ENCODE measurements around the gene CD24. TPM values are rescaled to one million over a fixed set of nuclear protein-coding genes. Genes with fewer than 3 reads are reported as not detected.
"Not testable (repeated sequence)": the region's sequence is repeated elsewhere in the genome, so short reads cannot be mapped to it uniquely, and the experiment has no call there.

Gene CD24
- 642 TPM for polyA plus RNA-seq (2013, experiment 1 of 4)
- 622 TPM for polyA plus RNA-seq (2013, experiment 2 of 4)
- polyA plus RNA-seq (2013, experiment 3 of 4), result 602 TPM
- polyA plus RNA-seq (2013, experiment 4 of 4), result 640 TPM

- Histone ChIP-seq H3K27ac (ENCODE audit: insufficient read depth, low read depth, low read length, poor library complexity, severe bottlenecking) (peak within 1 kb of the TSS; percentile 99), H3K27me3 (ENCODE audit: control insufficient read depth, insufficient read depth, low read length, poor library complexity, severe bottlenecking) (no peaks in the 10 kb centered on the region), H3K36me3 (ENCODE audit: control insufficient read depth, insufficient read depth, low read length) (no peaks in the 10 kb centered on the region), H3K4me1 (ENCODE audit: control insufficient read depth, insufficient read depth, low read length) (no peaks in the 10 kb centered on the region), H3K4me3 (ENCODE audit: insufficient read depth, low read depth, low read length) (peak within 1 kb of the TSS; percentile 98), H3K9me3 (ENCODE audit: control insufficient read depth, low read length) (no peaks in the 10 kb centered on the region)
- WGBS, 2 experiments, result 0% methylated on average over 73 of the region's 73 CpGs
Observed at GRCh38 chr6:106974336-106974998, at the start of gene CD24. Gene CD24, minus strand, starts transcription at chr6:106974729. Its CDS starts 83 bp downstream, at chr6:106974646.

GRCh38 chr6:107021446-107022185 is 47.1 kb upstream of the CD24 start:
- H3K27me3 ChIP-seq (ENCODE audit: control insufficient read depth, insufficient read depth, low read length, poor library complexity, severe bottlenecking), result no peaks in the 10 kb centered on the region
- H3K27ac ChIP-seq (ENCODE audit: insufficient read depth, low read depth, low read length, poor library complexity, severe bottlenecking), result no peak overlapping the region
- H3K9me3 ChIP-seq (ENCODE audit: control insufficient read depth, low read length), result no peaks in the 10 kb centered on the region
- no CpG with 5 or more reads among the region's 1 CpG for WGBS, 2 experiments
- H3K4me3 ChIP-seq (ENCODE audit: insufficient read depth, low read depth, low read length), result no peak overlapping the region
- H3K4me1 ChIP-seq (ENCODE audit: control insufficient read depth, insufficient read depth, low read length), result no peaks in the 10 kb centered on the region
- no peaks in the 10 kb centered on the region for H3K36me3 ChIP-seq (ENCODE audit: control insufficient read depth, insufficient read depth, low read length)

- Histone ChIP-seq H3K4me3 (ENCODE audit: insufficient read depth, low read depth, low read length) (no peak overlapping the region), H3K27me3 (ENCODE audit: control insufficient read depth, insufficient read depth, low read length, poor library complexity, severe bottlenecking) (no peaks in the 10 kb centered on the region), H3K9me3 (ENCODE audit: control insufficient read depth, low read length) (no peaks in the 10 kb centered on the region), H3K4me1 (ENCODE audit: control insufficient read depth, insufficient read depth, low read length) (no peaks in the 10 kb centered on the region), H3K36me3 (ENCODE audit: control insufficient read depth, insufficient read depth, low read length) (no peaks in the 10 kb centered on the region), H3K27ac (ENCODE audit: insufficient read depth, low read depth, low read length, poor library complexity, severe bottlenecking) (no peak overlapping the region)
- 89 to 94% methylated on average over 4 of the region's 4 CpGs for WGBS, 2 experiments
Observed at GRCh38 chr6:107020239-107020638, 45.7 kb upstream of the CD24 start.

DNA sequence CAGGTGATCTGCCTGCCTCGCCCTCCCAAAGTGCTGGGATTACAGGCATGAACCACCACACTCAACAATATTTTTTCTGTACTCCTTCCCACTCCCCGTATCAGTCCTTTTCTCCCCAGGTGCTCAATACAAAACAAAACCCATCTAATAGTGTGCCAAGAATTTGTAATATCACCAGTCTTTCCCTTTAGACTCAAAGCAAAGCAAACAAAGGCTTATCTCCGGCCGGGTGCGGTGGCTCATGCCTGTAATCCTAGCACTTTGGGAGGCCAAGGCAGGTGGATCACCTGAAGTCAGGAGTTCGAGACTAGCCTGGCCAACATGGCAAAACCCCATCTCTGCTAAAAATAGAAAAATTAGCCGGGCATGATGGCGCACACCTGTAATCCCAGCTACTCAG is 45.1 kb upstream of the CD24 start:
- H3K27me3 ChIP-seq (ENCODE audit: control insufficient read depth, insufficient read depth, low read length, poor library complexity, severe bottlenecking); H3K9me3 ChIP-seq (ENCODE audit: control insufficient read depth, low read length); H3K36me3 ChIP-seq (ENCODE audit: control insufficient read depth, insufficient read depth, low read length); H3K27ac ChIP-seq (ENCODE audit: insufficient read depth, low read depth, low read length, poor library complexity, severe bottlenecking); H3K4me3 ChIP-seq (ENCODE audit: insufficient read depth, low read depth, low read length); H3K4me1 ChIP-seq (ENCODE audit: control insufficient read depth, insufficient read depth, low read length): not testable (repeated sequence)
- WGBS, 2 experiments, result 91% methylated on average over 8 of the region's 8 CpGs

- no peaks in the 10 kb centered on the region for H3K27me3 ChIP-seq (ENCODE audit: control insufficient read depth, insufficient read depth, low read length, poor library complexity, severe bottlenecking)
- 93 to 95% methylated on average over 5 of the region's 5 CpGs for WGBS, 2 experiments
- no peaks in the 10 kb centered on the region for H3K9me3 ChIP-seq (ENCODE audit: control insufficient read depth, low read length)
- no peaks in the 10 kb centered on the region for H3K36me3 ChIP-seq (ENCODE audit: control insufficient read depth, insufficient read depth, low read length)
- H3K27ac ChIP-seq (ENCODE audit: insufficient read depth, low read depth, low read length, poor library complexity, severe bottlenecking), result no peak overlapping the region
- no peak overlapping the region for H3K4me3 ChIP-seq (ENCODE audit: insufficient read depth, low read depth, low read length)
- H3K4me1 ChIP-seq (ENCODE audit: control insufficient read depth, insufficient read depth, low read length), result no peaks in the 10 kb centered on the region
Observed at GRCh38 chr6:107019047-107019446, 44.5 kb upstream of the CD24 start.

- Histone ChIP-seq H3K9me3 (ENCODE audit: control insufficient read depth, low read length) (no peaks in the 10 kb centered on the region), H3K27ac (ENCODE audit: insufficient read depth, low read depth, low read length, poor library complexity, severe bottlenecking) (no peak overlapping the region), H3K4me3 (ENCODE audit: insufficient read depth, low read depth, low read length) (no peak overlapping the region), H3K36me3 (ENCODE audit: control insufficient read depth, insufficient read depth, low read length) (no peaks in the 10 kb centered on the region), H3K27me3 (ENCODE audit: control insufficient read depth, insufficient read depth, low read length, poor library complexity, severe bottlenecking) (no peaks in the 10 kb centered on the region), H3K4me1 (ENCODE audit: control insufficient read depth, insufficient read depth, low read length) (no peaks in the 10 kb centered on the region)
- WGBS, 2 experiments, result 89 to 98% methylated on average over 2 of the region's 2 CpGs
Observed at GRCh38 chr6:107009499-107009898, 35.0 kb upstream of the CD24 start.

DNA sequence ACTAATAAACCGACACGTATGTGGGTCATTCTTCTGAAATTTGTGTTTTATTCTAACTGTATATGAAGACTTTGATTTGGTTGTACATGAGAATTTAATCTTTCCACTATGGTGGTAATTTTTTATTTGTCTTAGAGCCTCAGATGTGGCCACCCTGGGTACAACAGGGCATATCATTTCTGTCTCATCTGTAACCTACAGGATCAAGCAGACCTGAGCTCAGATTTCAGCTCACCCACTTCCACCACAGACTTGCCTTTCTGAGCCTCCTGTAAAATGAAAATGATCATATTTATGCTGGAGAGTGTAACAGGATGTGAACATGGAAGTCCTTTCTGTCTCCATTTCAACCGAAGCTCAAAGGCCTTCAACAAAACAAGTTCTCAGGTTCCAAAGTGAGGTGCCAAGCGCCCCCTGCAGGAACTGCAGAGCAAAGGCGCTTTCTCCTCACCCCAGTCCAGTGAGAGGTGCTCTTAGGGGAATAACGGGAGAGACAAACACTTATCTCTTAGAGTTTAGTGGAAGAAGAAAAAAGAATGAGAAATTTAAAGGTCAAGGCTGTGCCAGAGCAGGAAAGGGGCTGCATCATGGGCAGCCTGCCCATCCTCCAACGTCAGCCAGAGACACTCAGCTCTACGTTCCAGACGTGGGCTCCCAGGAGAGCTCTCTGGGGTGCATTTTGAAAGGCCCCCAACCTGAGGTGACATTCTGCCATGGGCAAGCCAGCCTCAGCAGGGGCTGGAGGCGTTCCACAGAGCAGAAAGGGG is 23.0 kb upstream of the CD24 start:
- Histone ChIP-seq H3K4me1 (ENCODE audit: control insufficient read depth, insufficient read depth, low read length) (no peaks in the 10 kb centered on the region), H3K27ac (ENCODE audit: insufficient read depth, low read depth, low read length, poor library complexity, severe bottlenecking) (no peak overlapping the region), H3K36me3 (ENCODE audit: control insufficient read depth, insufficient read depth, low read length) (no peaks in the 10 kb centered on the region), H3K4me3 (ENCODE audit: insufficient read depth, low read depth, low read length) (no peak overlapping the region), H3K27me3 (ENCODE audit: control insufficient read depth, insufficient read depth, low read length, poor library complexity, severe bottlenecking) (no peaks in the 10 kb centered on the region), H3K9me3 (ENCODE audit: control insufficient read depth, low read length) (no peaks in the 10 kb centered on the region)
- WGBS, 2 experiments, result 46 to 47% methylated on average over 10 of the region's 10 CpGs

GRCh38 chr6:106995640-106996039 is 21.1 kb upstream of the CD24 start:
- Histone ChIP-seq H3K36me3 (ENCODE audit: control insufficient read depth, insufficient read depth, low read length) (no peaks in the 10 kb centered on the region), H3K27me3 (ENCODE audit: control insufficient read depth, insufficient read depth, low read length, poor library complexity, severe bottlenecking) (no peaks in the 10 kb centered on the region), H3K9me3 (ENCODE audit: control insufficient read depth, low read length) (no peaks in the 10 kb centered on the region), H3K4me3 (ENCODE audit: insufficient read depth, low read depth, low read length) (no peak overlapping the region), H3K4me1 (ENCODE audit: control insufficient read depth, insufficient read depth, low read length) (no peaks in the 10 kb centered on the region), H3K27ac (ENCODE audit: insufficient read depth, low read depth, low read length, poor library complexity, severe bottlenecking) (no peak overlapping the region)
- WGBS, 2 experiments, result 90 to 96% methylated on average over 3 of the region's 3 CpGs

GRCh38 chr6:106989737-106990136 is 15.2 kb upstream of the CD24 start:
- not testable (repeated sequence) for H3K27ac ChIP-seq (ENCODE audit: insufficient read depth, low read depth, low read length, poor library complexity, severe bottlenecking); H3K36me3 ChIP-seq (ENCODE audit: control insufficient read depth, insufficient read depth, low read length); H3K4me3 ChIP-seq (ENCODE audit: insufficient read depth, low read depth, low read length); H3K4me1 ChIP-seq (ENCODE audit: control insufficient read depth, insufficient read depth, low read length); H3K27me3 ChIP-seq (ENCODE audit: control insufficient read depth, insufficient read depth, low read length, poor library complexity, severe bottlenecking); H3K9me3 ChIP-seq (ENCODE audit: control insufficient read depth, low read length)
- 89 to 91% methylated on average over 3 of the region's 3 CpGs for WGBS, 2 experiments

GRCh38 chr6:106988664-106989063 is 14.1 kb upstream of the CD24 start:
- WGBS, 2 experiments, result 93 to 100% methylated on average over 1 to 2 of the region's 3 CpGs
- H3K4me1 ChIP-seq (ENCODE audit: control insufficient read depth, insufficient read depth, low read length), result no peaks in the 10 kb centered on the region
- H3K27me3 ChIP-seq (ENCODE audit: control insufficient read depth, insufficient read depth, low read length, poor library complexity, severe bottlenecking), result no peaks in the 10 kb centered on the region
- no peak overlapping the region for H3K27ac ChIP-seq (ENCODE audit: insufficient read depth, low read depth, low read length, poor library complexity, severe bottlenecking)
- H3K4me3 ChIP-seq (ENCODE audit: insufficient read depth, low read depth, low read length), result no peak overlapping the region
- no peaks in the 10 kb centered on the region for H3K36me3 ChIP-seq (ENCODE audit: control insufficient read depth, insufficient read depth, low read length)
- no peaks in the 10 kb centered on the region for H3K9me3 ChIP-seq (ENCODE audit: control insufficient read depth, low read length)

All from ectodermal cell (in vitro differentiated cells).